ENCODE results near the gene MPRIP.

Gene MPRIP

DNA sequence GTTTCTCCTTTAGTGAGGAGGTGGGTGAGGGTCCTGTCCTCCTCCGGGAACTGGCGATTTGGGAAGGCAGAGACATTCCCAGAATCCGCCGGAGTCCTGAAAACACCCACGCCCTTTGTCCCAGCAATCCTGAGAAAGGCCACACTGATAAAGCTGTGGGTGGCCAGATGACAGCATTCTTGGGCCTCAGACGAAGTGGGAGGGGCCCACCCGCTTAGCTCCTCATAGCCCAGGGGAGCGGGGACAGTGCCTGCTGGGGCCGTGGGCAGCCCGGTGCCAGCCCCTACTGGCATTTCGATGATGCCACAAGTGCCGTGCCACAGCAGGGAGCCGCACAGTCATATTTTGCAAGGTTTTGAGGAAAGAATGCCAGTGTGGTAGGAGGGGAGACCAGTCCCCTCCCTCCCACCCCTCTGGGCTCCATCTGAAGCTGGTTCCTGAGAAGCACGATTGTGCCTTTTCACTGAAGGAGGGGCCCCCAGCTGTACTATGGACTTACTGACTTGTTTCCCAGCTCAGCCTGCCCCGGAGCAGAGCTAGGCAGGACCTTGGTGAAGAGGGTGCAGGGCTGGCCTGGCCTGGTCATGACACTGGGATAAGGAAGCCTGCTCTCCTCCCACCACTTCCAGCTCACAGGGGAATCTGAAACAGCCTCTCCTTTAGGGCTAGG, 20.9 kb upstream of the MPRIP start:
- DNase-seq (ENCODE audit: insufficient read length, low spot score) (no peak), FAIRE-seq (no peak)
- no peak for TF ChIP-seq POLR2A (IDR thresholded peaks at IDR 0.05; ENCODE audit: low read depth, low read length)
- TF ChIP-seq POU2F2 (IDR thresholded peaks at IDR 0.05; ENCODE audit: low read depth, low read length) = no peak
- no peak for TF ChIP-seq TAF1 (IDR thresholded peaks at IDR 0.05; ENCODE audit: low read depth, low read length)
- TF ChIP-seq SPI1 (IDR thresholded peaks at IDR 0.05; ENCODE audit: low read depth, low read length) = no peak
- TF ChIP-seq PAX5 (IDR thresholded peaks at IDR 0.05; ENCODE audit: insufficient read depth, low read length, severe bottlenecking) = no peak
- no peak for TF ChIP-seq POLR2AphosphoS5 (IDR thresholded peaks at IDR 0.05; ENCODE audit: low read depth, low read length)

DNA sequence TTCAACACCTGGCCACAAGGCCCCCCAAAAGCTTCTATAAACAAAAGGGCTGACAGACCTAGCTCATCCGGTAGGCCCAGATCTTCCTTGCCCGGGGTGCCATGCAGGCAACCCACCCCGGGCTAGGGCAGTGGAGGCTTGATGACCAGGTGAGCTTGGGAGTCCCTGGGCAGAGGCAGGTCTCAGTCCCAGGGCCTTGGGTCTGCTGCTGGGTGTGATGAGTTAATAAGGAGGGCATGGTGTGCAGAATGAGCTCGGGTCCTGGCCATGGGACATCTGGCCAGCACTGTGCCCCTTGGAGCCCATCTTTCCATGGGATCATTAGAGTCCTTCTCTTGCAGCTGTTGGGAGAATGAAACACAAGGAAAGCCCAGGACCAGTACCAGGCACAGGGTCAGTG, 20.2 kb upstream of the MPRIP start:
- DNase-seq (ENCODE audit: insufficient read length, low spot score) = no peak
- FAIRE-seq = no peak
- TF ChIP-seq TAF1 (IDR thresholded peaks at IDR 0.05; ENCODE audit: low read depth, low read length) (no peak), POLR2A (IDR thresholded peaks at IDR 0.05; ENCODE audit: low read depth, low read length) (no peak)

DNA sequence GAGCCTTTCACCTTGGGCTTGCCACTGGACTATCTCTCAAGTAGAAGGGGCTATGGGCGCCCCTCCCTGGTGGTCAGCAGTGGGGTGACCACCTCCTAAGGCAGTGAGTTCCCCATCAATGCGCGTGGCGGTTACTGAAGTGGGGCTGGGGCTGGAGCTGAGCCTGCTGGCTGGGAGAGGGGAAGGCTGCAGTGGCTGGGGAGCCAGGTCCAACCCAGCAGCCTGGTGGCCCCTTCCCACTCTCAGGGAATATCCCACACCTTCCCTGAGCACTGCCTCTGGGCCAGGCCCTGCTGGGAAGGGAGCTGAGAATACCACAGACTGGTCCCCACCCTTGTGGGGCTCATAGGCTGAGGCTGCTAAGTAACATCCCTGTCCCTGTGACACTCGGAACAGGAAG, 19.8 kb upstream of the MPRIP start:
- FAIRE-seq = no peak
- no peak for TF ChIP-seq TAF1 (IDR thresholded peaks at IDR 0.05; ENCODE audit: low read depth, low read length)
- no peak for TF ChIP-seq POU2F2 (IDR thresholded peaks at IDR 0.05; ENCODE audit: low read depth, low read length)
- no peak for TF ChIP-seq PAX5 (IDR thresholded peaks at IDR 0.05; ENCODE audit: insufficient read depth, low read length, severe bottlenecking)
- no peak for TF ChIP-seq POLR2A (IDR thresholded peaks at IDR 0.05; ENCODE audit: low read depth, low read length)
- TF ChIP-seq POLR2AphosphoS5 (IDR thresholded peaks at IDR 0.05; ENCODE audit: low read depth, low read length) = no peak
- TF ChIP-seq SPI1 (IDR thresholded peaks at IDR 0.05; ENCODE audit: low read depth, low read length) = no peak
- no peak for DNase-seq (ENCODE audit: insufficient read length, low spot score)

DNA sequence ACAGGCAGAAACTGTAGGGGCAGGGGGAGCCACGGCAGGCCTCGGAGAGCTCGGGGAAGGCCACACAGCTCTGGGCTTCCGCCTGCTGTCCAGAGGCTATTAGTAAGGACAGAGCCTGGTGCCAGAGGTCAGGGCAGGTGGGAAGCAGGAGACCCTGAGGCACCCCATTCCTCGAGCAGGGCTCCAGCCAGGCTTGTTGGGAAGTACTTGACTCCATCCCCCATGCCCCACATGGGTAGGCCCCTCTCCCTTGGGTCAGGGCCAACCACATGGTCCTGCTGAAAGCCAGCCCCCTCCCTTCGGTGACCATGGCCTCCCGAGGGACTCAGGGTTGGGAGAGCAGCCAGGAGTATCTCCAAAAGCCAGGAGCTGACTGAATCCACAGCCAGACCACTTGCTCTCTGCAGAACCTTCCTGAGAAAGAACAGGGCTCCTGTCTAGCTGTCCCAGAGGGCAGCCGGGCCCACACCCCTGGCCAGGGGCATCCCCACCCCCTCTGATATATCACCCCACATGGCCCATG, 17.4 kb upstream of the MPRIP start:
- FAIRE-seq (no peak), DNase-seq (ENCODE audit: insufficient read length, low spot score) (no peak)
- TF ChIP-seq SPI1 (IDR thresholded peaks at IDR 0.05; ENCODE audit: low read depth, low read length) (no peak), POU2F2 (IDR thresholded peaks at IDR 0.05; ENCODE audit: low read depth, low read length) (no peak), PAX5 (IDR thresholded peaks at IDR 0.05; ENCODE audit: insufficient read depth, low read length, severe bottlenecking) (no peak), TAF1 (IDR thresholded peaks at IDR 0.05; ENCODE audit: low read depth, low read length) (no peak), POLR2AphosphoS5 (IDR thresholded peaks at IDR 0.05; ENCODE audit: low read depth, low read length) (no peak), POLR2A (IDR thresholded peaks at IDR 0.05; ENCODE audit: low read depth, low read length) (no peak)

DNA sequence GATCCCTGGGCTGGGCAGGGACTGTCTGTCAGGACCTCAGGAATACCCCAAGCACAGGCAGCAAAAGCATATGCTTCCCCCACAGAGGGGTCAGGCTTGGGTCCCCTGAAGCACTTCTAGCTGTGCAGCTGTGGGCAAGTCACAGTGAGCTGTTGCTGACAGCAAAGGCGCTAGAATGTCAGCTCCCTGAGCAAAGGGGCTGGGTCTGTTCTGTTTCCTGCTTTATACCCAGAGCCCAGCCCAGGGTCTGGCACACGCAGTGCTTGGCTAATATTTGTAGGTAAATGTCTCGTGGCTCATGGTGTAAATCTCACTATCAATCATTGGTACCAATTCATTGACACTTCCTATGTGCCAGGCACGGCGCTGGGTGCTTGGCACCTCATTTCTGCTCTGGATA, 16.6 kb upstream of the MPRIP start:
- TF ChIP-seq POLR2A (IDR thresholded peaks at IDR 0.05; ENCODE audit: low read depth, low read length) (no peak), SPI1 (IDR thresholded peaks at IDR 0.05; ENCODE audit: low read depth, low read length) (no peak), TAF1 (IDR thresholded peaks at IDR 0.05; ENCODE audit: low read depth, low read length) (no peak), PAX5 (IDR thresholded peaks at IDR 0.05; ENCODE audit: insufficient read depth, low read length, severe bottlenecking) (no peak), POLR2AphosphoS5 (IDR thresholded peaks at IDR 0.05; ENCODE audit: low read depth, low read length) (no peak), POU2F2 (IDR thresholded peaks at IDR 0.05; ENCODE audit: low read depth, low read length) (no peak)
- no peak for DNase-seq (ENCODE audit: insufficient read length, low spot score)
- FAIRE-seq = no peak

DNA sequence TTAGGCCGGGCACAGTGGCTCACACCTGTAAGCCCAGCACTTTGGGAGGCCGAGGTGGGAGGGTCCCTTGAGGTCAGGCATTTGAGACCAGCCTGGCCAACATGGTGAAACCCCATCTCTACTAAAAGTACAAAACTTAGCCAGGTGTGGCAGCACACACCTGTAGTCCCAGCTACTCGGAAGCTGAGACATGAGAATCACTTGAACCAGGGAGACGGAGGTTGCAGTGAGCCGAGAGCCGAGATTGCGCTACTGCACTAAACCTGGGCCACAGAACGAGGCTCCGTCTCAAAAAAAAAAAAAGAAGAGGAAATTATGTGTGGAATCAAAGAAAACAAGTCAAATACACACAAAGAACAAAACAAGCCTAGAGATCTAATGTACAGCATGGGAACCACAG, 16.1 kb upstream of the MPRIP start:
- TF ChIP-seq POLR2A (IDR thresholded peaks at IDR 0.05; ENCODE audit: low read depth, low read length) = no peak
- FAIRE-seq (no peak), DNase-seq (ENCODE audit: insufficient read length, low spot score) (no peak)

DNA sequence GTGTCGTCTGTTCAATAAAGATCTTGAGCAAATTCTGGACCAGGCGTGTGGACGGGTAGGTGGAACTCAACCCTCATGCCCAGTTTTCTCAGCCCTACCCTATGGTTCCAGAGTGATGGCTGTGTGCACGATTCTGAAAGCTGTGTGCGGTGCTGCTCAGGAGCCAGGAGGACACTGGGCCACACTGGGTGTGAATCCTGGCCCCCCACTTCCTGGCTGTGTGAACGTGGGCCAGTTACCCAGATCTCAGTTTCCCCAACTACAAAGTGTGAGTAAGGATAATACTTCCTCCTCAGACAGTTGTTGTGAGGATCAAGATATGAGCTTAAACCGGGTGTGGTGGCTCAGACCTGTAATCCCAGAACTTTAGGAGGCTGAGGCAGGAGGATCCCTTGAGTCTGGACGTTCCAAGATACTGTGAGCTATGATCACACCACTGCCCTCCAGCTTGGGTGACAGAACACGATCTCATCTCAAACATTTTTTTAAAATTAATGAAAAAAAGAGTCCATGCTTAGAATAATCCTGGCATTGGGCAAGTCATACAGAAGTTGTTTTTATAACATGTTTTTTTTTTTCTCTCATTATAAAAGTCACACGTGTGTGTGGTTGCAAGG, 14.7 kb upstream of the MPRIP start:
- DNase-seq (ENCODE audit: insufficient read length, low spot score) (no peak), FAIRE-seq (no peak)
- no peak for TF ChIP-seq TAF1 (IDR thresholded peaks at IDR 0.05; ENCODE audit: low read depth, low read length)
- no peak for TF ChIP-seq PAX5 (IDR thresholded peaks at IDR 0.05; ENCODE audit: insufficient read depth, low read length, severe bottlenecking)
- TF ChIP-seq SPI1 (IDR thresholded peaks at IDR 0.05; ENCODE audit: low read depth, low read length) = no peak
- no peak for TF ChIP-seq POLR2A (IDR thresholded peaks at IDR 0.05; ENCODE audit: low read depth, low read length)
- TF ChIP-seq POLR2AphosphoS5 (IDR thresholded peaks at IDR 0.05; ENCODE audit: low read depth, low read length) = no peak
- no peak for TF ChIP-seq POU2F2 (IDR thresholded peaks at IDR 0.05; ENCODE audit: low read depth, low read length)

DNA sequence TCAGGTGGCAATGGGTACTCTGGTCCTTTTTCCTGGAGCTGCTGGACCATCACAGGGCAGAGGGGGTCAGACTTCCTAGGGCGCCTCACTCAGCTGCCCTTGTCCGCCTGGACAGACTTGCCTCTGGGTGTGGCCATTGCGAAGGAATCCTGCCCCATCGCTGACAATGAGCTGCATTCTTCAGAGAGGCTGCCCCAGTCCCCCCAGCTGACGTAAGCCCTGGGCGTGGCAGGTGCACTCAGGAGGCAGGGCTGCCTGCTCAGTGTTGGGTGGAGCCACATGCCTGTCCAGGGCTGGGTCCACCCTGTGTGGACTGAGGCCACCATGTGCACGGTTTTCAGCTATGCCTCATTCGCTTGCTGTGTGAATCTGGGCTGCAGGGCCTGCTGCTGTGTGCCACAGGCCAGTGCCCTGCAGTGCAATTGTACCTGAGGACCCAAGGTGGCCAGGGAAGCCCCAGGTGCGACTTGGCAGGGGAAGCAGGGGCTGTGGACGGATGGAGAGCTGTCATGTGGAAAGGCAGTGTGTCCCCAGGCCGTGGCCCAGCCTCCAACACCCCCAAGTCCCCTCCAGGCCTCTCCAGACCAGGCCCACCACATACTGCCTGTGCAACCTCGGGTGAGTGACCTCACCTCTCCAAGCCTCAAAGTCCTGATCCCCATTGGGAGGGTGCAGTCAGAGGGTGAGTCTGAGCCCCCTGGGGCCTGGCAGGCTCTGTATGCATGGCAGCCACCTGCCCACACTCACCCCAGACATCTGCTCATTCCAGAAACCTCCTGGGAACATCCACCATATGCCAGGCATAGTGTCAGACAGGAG, 14.0 kb upstream of the MPRIP start:
- DNase-seq (ENCODE audit: insufficient read length, low spot score) (no peak), FAIRE-seq (no peak)
- no peak for TF ChIP-seq POLR2A (IDR thresholded peaks at IDR 0.05; ENCODE audit: low read depth, low read length)
- no peak for TF ChIP-seq TAF1 (IDR thresholded peaks at IDR 0.05; ENCODE audit: low read depth, low read length)
- TF ChIP-seq POLR2AphosphoS5 (IDR thresholded peaks at IDR 0.05; ENCODE audit: low read depth, low read length) = no peak
- no peak for TF ChIP-seq POU2F2 (IDR thresholded peaks at IDR 0.05; ENCODE audit: low read depth, low read length)

DNA sequence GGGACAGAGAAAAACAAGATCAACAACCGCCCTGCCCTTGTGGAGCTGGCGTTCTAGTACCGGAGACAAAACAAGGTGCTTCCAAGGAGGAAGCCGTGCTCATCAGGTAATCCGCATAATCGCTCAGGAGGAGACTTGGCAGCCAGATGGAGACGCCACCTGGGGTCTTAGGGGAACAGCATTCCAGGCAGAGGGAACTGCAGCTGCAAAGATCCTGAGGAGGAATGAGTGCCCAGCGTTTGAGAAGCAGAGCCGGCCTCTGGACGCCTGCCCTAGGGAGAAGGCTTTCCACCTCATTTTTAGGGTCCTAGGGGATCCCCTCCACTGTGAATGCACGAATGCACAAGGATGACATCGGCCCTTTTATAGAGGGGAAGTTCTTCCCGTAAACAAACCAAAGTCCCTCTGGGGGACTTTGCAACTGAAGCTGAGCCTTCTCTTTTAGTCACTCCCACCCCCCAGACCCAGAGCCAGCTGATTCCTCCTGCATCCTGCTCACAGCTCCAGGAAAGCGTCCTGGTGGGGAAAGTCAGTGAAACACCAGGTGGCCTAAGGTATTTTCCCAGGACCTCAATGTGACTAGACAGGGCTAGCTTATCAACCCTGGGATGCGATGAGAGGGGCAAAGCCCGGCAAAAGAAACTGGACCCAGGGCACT, 13.2 kb upstream of the MPRIP start:
- no peak for DNase-seq (ENCODE audit: insufficient read length, low spot score)
- FAIRE-seq = no peak
- no peak for TF ChIP-seq POLR2A (IDR thresholded peaks at IDR 0.05; ENCODE audit: low read depth, low read length)
- 0 out of 2 replicates have a peak, but pooled peaks have one; percentile 3 for TF ChIP-seq SPI1 (IDR thresholded peaks at IDR 0.05; ENCODE audit: low read depth, low read length)
